ENCODE data around the gene LUM.

- TF ChIP-seq MAZ (IDR thresholded peaks at IDR 0.05; ENCODE audit: borderline replicate concordance, low read depth, low read length) (no peak), RFX5 (IDR thresholded peaks at IDR 0.05; ENCODE audit: low read depth, low read length) (no peak), RCOR1 (IDR thresholded peaks at IDR 0.05; ENCODE audit: insufficient replicate concordance, low read length) (no peak), CTCF (conservative IDR thresholded peaks at IDR 0.05; ENCODE audit: low read depth, low read length) (no peak), POLR2A (IDR thresholded peaks at IDR 0.05; ENCODE audit: low read depth, low read length) (no peak)
Observed at GRCh38 chr12:91094957-91095356, 16.3 kb downstream of the LUM start.
